GM12878 (cell line): ENCODE results near the gene GSTA3. TPM values are rescaled to one million over a fixed set of nuclear protein-coding genes. Genes with fewer than 3 reads are reported as not detected.

Source experiments
- ATAC-seq: fragments of 200-7000 bp; cut with Tn5 transposase; 3 replicates; pipeline ENCODE4 v1.9.1; 2020; ENCODE audit warnings: mild to moderate bottlenecking, moderate library complexity
- BruUV-seq: library from RNA; stranded (reverse); fragments of 400-500 nt; replicated peaks from 2 replicates; lab custom pipeline; 2021; lab: Mats Ljungman, UMichigan
- CTCF ChIA-PET: fragments of 300-600 bp; sonication (Branson Sonifier 250); formaldehyde crosslinking; extraction: SDS; loops from one replicate; lab custom pipeline; 2021; ENCODE audit warnings: inconsistent platforms; lab: Yijun Ruan, JAX
- POLR2A ChIA-PET: fragments of 350-600 bp; formaldehyde crosslinking; extraction: SDS; loops from one replicate; lab custom pipeline; 2021; ENCODE audit warnings: inconsistent platforms; lab: Charles Lee
- RAD21 ChIA-PET: fragments of 300-600 bp; sonication (Branson Sonifier 250); formaldehyde crosslinking; loops from one replicate; lab custom pipeline; 2023; ENCODE audit warnings: antibody characterized with exemption; ENCODE audit not compliant: unreplicated experiment; lab: Charles Lee
- SMC1A ChIA-PET: fragments of 300-600 bp; sonication (Branson Sonifier 250); formaldehyde crosslinking; loops from one replicate; lab custom pipeline; 2023; ENCODE audit not compliant: unreplicated experiment, uncharacterized antibody; lab: Charles Lee
- DNase-seq: peaks from one replicate; pipeline ENCODE4 v3.0.0-alpha.2; 2011; ENCODE audit warnings: low read depth, low spot score
- FAIRE-seq: peaks from 3 replicates; lab custom pipeline; 2011; peaks lifted over from hg19 to GRCh38; lab: Jason Lieb, UNC
- H2AFZ ChIP-seq: 2 replicates; pipeline ENCODE4 v1.6.0; 2011; ENCODE audit warnings: low read depth, low read length, control low read depth; ENCODE audit not compliant: control insufficient read depth
- H3K27ac ChIP-seq: 2 replicates; pipeline ENCODE4 v1.5.1; 2011; ENCODE audit warnings: control low read depth; ENCODE audit not compliant: control insufficient read depth, insufficient read depth
- H3K27me3 ChIP-seq, 2 experiments: replicated peaks in 1 of 2; 2 replicates each; pipeline versions ENCODE4 v1.6.0 to v1.6.1; 2011; ENCODE audit warnings: low read length in 1 of 2; ENCODE audit not compliant: control insufficient read depth in 2 of 2, insufficient read depth in 2 of 2
- H3K36me3 ChIP-seq, 2 experiments: 2 replicates each; pipeline ENCODE4 v1.5.1; 2011; ENCODE audit warnings: low read length in 1 of 2; ENCODE audit not compliant: control insufficient read depth in 2 of 2, insufficient read depth in 2 of 2
- H3K4me1 ChIP-seq: 2 replicates; pipeline ENCODE4 v1.6.1; 2011; ENCODE audit warnings: mild to moderate bottlenecking, low read length, moderate library complexity, mixed read lengths; ENCODE audit not compliant: control insufficient read depth, insufficient read depth
- H3K4me2 ChIP-seq: 2 replicates; pipeline ENCODE4 v1.6.0; 2011; ENCODE audit warnings: control low read depth; ENCODE audit not compliant: control insufficient read depth, insufficient read depth
- H3K4me3 ChIP-seq: fragments of 200-600 bp; sonication (generic); 2 replicates; pipeline ENCODE4 v1.5.1; 2016
- H3K79me2 ChIP-seq: 2 replicates; pipeline ENCODE4 v1.6.0; 2011; ENCODE audit warnings: low read length; ENCODE audit not compliant: control insufficient read depth, insufficient read depth
- H3K9ac ChIP-seq: 2 replicates; pipeline ENCODE4 v1.8.0; 2011; ENCODE audit warnings: low read length, control low read depth, mixed read lengths; ENCODE audit not compliant: control insufficient read depth, insufficient read depth
- H3K9me3 ChIP-seq: replicated peaks from 3 replicates; pipeline ENCODE4 v1.5.1; 2011; ENCODE audit warnings: mild to moderate bottlenecking, low read length; ENCODE audit not compliant: control insufficient read depth, insufficient read depth
- H4K20me1 ChIP-seq: 2 replicates; pipeline ENCODE4 v1.6.0; 2011; ENCODE audit not compliant: control insufficient read depth, insufficient read depth
- ASH2L ChIP-seq: fragments of 300-600, 200-600 bp; sonication (generic); IDR thresholded peaks from 2 replicates; pipeline ENCODE4 v1.6.1; 2017; ENCODE audit warnings: low read depth, mild to moderate bottlenecking, borderline replicate concordance
- ATF3 ChIP-seq: IDR thresholded peaks from 2 replicates; pipeline ENCODE4 v1.6.1; 2011; ENCODE audit warnings: low read depth, mild to moderate bottlenecking, low read length, moderate library complexity, borderline replicate concordance; ENCODE audit errors: extremely low read depth
- BCLAF1 ChIP-seq: fragments of 450-650 bp; IDR thresholded peaks from 2 replicates; pipeline ENCODE4 v1.6.1; 2017; ENCODE audit warnings: antibody characterized with exemption, mild to moderate bottlenecking, moderate library complexity
- CBX5 ChIP-seq: sonication (generic); IDR thresholded peaks from 2 replicates; pipeline ENCODE4 v1.6.1; 2016; ENCODE audit warnings: low read depth, moderate library complexity, mild to moderate bottlenecking, inconsistent platforms
- CTCF ChIP-seq, 3 experiments: IDR thresholded peaks in 2 of 3; conservative IDR thresholded peaks in 1 of 3; 2 replicates each; pipeline ENCODE4 v1.5.1; 2011; ENCODE audit warnings: low read depth in 3 of 3, low read length in 3 of 3, mild to moderate bottlenecking in 3 of 3, control low read depth in 2 of 3, moderate library complexity in 2 of 3, inconsistent platforms in 1 of 3, mixed read lengths in 1 of 3; ENCODE audit not compliant: control insufficient read depth in 2 of 3, insufficient read depth in 1 of 3; ENCODE audit errors: extremely low read depth in 1 of 3
- PBX3 ChIP-seq: IDR thresholded peaks from 2 replicates; pipeline ENCODE4 v1.6.1; 2011; ENCODE audit warnings: mild to moderate bottlenecking, low read depth, low read length, moderate library complexity; ENCODE audit not compliant: insufficient replicate concordance
- SIN3A ChIP-seq: IDR thresholded peaks from 2 replicates; pipeline ENCODE4 v1.6.1; 2012; ENCODE audit warnings: low read depth, low read length, improper control_type of control experiment
- STAT3 ChIP-seq: IDR thresholded peaks from 2 replicates; pipeline ENCODE4 v1.6.1; 2011; ENCODE audit warnings: low read depth, low read length, improper control_type of control experiment
- TCF7 ChIP-seq: IDR thresholded peaks from 2 replicates; pipeline ENCODE4 v1.6.1; 2014; ENCODE audit warnings: antibody characterized with exemption, borderline replicate concordance
- WGBS: methylation state at CpG from one replicate; pipeline ENCODE4 v1.1.6; 2016; ENCODE audit warnings: low lambda C conversion rate; ENCODE audit not compliant: insufficient replicate concordance, insufficient coverage; ENCODE audit errors: missing lambda C conversion rate; 5-methylcytosine and 5-hydroxymethylcytosine counted together
- in situ Hi-C: fragments of 300-500 bp; cut with MboI; formaldehyde crosslinking; loops from 9 replicates; pipeline ENCODE4 v1.14.3; 2018; ENCODE audit warnings: mixed read lengths
- intact Hi-C: fragments of 100-400 bp; cut with micrococcal nuclease; formaldehyde crosslinking; loops from one replicate; pipeline ENCODE4 v1.14.2; 2022; ENCODE audit not compliant: unreplicated experiment
- polyA plus RNA-seq, 11 experiments: library from polyadenylated mRNA; depleted of rRNA in 4 of 11; unstranded in 6 of 11; stranded (reverse) in 5 of 11; fragments of >200 nt; fragmentation: Nextera tagmentation in 4 of 11; fragmentation: Illumina TruSeq in 1 of 11; extraction: Ambion mirVana in 4 of 11; extraction: Trizol in 1 of 11; gene quantifications; 1 replicate in 1 of 11; 2 replicates in 10 of 11; pipeline versions ENCODE4 v1.2.1 to v1.2.3, GENCODE V29; 2011 to 2016; ENCODE audit warnings: inconsistent platforms in 2 of 11, missing spikeins in 2 of 11, low read depth in 1 of 11
- total RNA-seq, 4 experiments: library from RNA; depleted of rRNA in 3 of 4; stranded (reverse); fragments of >200 nt in 3 of 4; fragmentation: Illumina TruSeq in 1 of 4; extraction: Trizol in 1 of 4; gene quantifications; 2 replicates each; pipeline versions ENCODE4 v1.2.1 to v1.2.3, GENCODE V29; 2013 to 2021

The GSTA3 gene
- total and polyA plus RNA-seq, 10 of the 15 experiments (the other 5 are each of a cell fraction or from before 2014, with no cell fraction given): not detected

GRCh38 chr6:52904562-52905279, 4.8 kb downstream of the GSTA3 start:
- no peaks in the 10 kb centered on the region for H4K20me1 ChIP-seq
- ChIA-PET SMC1A (no interaction called here), POLR2A (no interaction called here), CTCF (interaction anchor here (1.6 kb wide), 1 partner anchor 91 kb away, joined by 3 read pairs; the partner anchor contains the start of gene GSTA4), RAD21 (no interaction called here)
- WGBS: 35% methylated on average over 6 of the region's 6 CpGs
- DNase-seq (no peak), FAIRE-seq (no peak), ATAC-seq (no peak)
- no peaks in the 10 kb centered on the region for H3K27me3 ChIP-seq
- TF ChIP-seq SIN3A: no peak
- TF ChIP-seq CTCF (IDR thresholded peaks at IDR 0.05 in 2 of 3, conservative IDR thresholded peaks at IDR 0.05 in 1 of 3; ENCODE audit: control insufficient read depth in 2 of 3, extremely low read depth in 1 of 3, insufficient read depth in 1 of 3, low read depth in 3 of 3, low read length in 3 of 3): peak; percentile 5 to 30 (median 8); a peak in 2 of 6 replicates
- no peaks in the 10 kb centered on the region for H3K79me2 ChIP-seq
- H3K9me3 ChIP-seq: no peaks in the 10 kb centered on the region
- in situ Hi-C loops (no loop called here), intact Hi-C loops (no loop called here)
- BruUV-seq: no TSS peak
- H3K36me3 ChIP-seq: no peaks in the 10 kb centered on the region
- H3K27ac ChIP-seq: no peak overlapping the region
- H2AFZ ChIP-seq: no peak overlapping the region
- H3K4me2 ChIP-seq: no peak overlapping the region
- no peaks in the 10 kb centered on the region for H3K4me1 ChIP-seq
- no peak overlapping the region for H3K9ac ChIP-seq
- no peak overlapping the region for H3K4me3 ChIP-seq

- H3K36me3 ChIP-seq: no peaks in the 10 kb centered on the region
- intact Hi-C loops: no loop called here
- ChIA-PET POLR2A (no interaction called here), SMC1A (no interaction called here), RAD21 (no interaction called here), CTCF (no interaction called here)
- no peaks in the 10 kb centered on the region for H3K79me2 ChIP-seq
- no peaks in the 10 kb centered on the region for H4K20me1 ChIP-seq
- no peaks in the 10 kb centered on the region for H3K27me3 ChIP-seq
- H3K9ac ChIP-seq: no peak overlapping the region
- ATAC-seq (no peak), DNase-seq (no peak), FAIRE-seq (no peak)
- H3K9me3 ChIP-seq: no peaks in the 10 kb centered on the region
- no peak overlapping the region for H2AFZ ChIP-seq
- H3K4me2 ChIP-seq: no peak overlapping the region
- no peak overlapping the region for H3K4me3 ChIP-seq
- no peaks in the 10 kb centered on the region for H3K4me1 ChIP-seq
- no peak overlapping the region for H3K27ac ChIP-seq
- in situ Hi-C loops: no loop called here
- no TSS peak for BruUV-seq
- 25% methylated on average over 4 of the region's 4 CpGs for WGBS
- no peak for TF ChIP-seq BCLAF1
- TF ChIP-seq PBX3: no peak
- no peak for TF ChIP-seq TCF7
- TF ChIP-seq CBX5: no peak
- no peak for TF ChIP-seq ASH2L
- no peak for TF ChIP-seq STAT3
- TF ChIP-seq SIN3A: no peak
- no peak for TF ChIP-seq ATF3
These were observed 9.0 kb downstream of the GSTA3 start for GRCh38 chr6:52900536-52900935.
